Activated gamma-delta T cell treated with Interleukin-2 at 50 U/mL for 16 hours (primary cell): ENCODE results near the gene IGF2R.
"Not testable (repeated sequence)": the region's sequence is repeated elsewhere in the genome, so short reads cannot be mapped to it uniquely, and the experiment has no call there.

Experiments used
- DNase-seq: peaks from one replicate; pipeline ENCODE4 v3.0.0-alpha.2; 2020

IGF2R gene

DNA sequence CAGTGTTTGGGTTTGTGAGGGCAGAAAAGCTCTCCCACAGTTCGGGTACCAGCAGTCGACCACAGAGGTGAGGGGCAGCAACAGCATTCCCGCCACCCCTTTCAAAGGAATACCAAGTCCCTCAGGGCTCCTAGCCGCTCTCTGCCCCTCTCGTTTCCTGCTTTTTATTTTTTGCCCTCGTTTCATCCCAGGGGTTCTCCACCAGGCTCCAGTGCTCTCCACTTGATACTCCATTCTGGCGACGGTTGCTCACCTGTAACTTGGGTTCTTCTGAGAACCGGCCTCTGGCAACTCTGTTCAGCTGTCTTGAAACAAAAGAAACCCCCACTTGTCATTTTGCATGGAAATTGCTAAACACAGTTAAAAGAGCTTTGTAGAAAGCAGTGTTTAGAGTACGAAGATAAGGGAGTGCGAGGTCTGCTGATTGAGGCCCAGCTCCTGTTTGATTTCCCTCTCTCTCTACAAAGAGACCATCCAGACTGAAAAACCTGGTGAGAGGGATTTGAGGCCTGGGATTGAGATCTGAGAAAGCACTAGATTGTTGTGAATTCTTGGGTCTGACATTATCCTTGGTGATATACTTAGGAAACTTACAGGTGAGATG is 28.7 kb downstream of the IGF2R start:
- no peak for DNase-seq

DNA sequence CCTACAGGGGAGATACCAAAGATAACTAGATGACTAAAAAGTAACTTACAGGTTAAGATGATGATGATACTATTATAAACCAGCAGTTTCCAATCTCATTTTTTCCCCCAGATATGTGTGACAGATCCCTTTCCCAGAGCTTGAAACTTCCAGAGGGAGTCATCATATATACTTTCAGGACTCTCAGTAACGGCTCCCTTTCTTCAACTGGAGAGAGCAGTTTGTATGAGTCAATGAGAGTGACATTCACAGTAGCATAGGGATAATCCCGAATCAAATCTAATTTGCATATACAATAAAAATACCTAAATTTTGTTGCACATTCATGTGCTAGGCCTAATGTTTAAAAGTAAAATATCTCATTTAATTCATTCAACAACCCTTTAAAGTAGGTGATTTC is 29.7 kb downstream of the IGF2R start:
- no peak for DNase-seq

DNA sequence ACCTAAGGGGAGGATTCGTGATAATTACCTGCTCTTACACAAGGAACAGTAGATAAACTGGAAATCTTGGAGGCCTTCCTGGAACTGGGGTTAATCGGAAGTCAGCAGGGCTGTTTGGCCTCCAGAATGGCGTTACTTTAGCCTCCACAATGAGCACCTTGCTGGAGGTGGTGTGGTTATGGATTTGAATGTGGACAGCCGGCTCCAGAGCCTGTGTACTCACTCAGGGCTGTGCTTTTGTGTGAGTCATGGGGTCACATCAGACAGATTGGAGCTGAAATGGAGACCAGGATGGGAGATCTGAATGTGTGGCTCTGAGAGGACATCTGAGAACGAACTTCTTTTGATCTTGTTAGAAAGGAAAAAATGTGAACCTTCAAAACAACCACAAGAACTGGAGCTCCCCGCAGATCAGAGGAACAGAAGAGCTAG is 30.4 kb downstream of the IGF2R start:
- DNase-seq: no peak

DNA sequence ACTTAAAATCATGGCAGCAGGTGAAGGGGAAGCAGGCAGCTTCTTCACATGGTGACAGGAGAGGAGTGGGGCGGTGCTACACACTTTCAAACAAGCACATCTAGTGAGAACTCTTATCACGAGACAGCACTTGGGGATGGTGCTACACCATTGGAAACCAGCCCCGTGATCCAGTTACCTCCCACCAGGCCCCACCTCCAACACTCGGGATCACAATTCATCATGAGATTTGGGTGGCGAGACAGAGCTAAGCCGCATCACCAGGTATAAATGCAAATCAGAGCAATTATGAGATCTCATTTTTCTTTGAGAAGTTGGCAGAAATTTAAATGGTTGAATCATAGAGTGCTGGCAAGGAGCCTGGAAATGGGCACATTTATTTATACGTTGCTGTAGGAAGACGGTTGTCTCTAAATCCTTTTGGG is 31.4 kb downstream of the IGF2R start:
- DNase-seq: no peak

DNA sequence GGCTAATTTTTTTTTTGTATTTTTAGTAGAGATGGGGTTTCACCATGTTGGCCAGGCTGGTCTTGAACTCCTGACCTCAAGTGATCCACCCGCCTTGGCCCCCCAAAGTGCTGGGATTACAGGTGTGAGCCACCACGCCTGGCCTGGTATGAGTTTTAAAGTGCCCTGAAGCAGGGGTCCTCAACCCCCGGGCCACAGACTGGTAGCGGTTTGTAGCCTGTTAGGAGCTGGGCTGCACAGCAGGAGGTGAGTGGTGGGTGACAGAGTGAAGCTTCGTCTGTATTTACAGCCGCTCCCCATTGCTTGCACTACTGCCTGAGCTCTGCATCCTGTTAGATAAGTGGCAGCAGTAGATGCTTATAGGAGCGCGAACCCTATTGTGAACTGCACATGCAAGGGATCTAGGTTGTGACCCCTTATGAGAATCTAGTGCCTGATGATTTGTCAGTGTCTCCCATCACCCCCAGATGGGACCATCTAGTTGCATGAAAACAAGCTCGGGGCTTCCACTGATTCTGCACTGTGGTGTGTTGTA is 32.1 kb downstream of the IGF2R start:
- DNase-seq: not testable (repeated sequence)

DNA sequence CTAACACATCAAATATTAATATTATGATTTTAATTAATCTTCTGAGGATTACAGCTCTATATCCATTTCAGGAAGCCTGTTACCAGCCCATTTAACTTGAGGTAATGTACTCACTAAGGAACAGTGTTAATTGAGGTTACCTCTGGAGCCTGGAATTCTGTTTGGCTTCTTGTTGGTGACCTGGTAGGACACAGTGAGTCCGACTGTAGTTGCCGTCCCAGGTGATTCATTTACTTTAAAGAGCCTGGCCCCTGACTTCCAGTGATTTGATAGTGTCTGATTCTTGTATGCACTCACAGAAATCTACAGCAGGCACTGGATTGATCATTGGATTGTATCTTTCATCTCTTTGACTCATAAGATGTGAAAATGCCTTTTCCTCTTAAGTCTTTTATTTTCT is 34.0 kb downstream of the IGF2R start:
- no peak for DNase-seq

DNA sequence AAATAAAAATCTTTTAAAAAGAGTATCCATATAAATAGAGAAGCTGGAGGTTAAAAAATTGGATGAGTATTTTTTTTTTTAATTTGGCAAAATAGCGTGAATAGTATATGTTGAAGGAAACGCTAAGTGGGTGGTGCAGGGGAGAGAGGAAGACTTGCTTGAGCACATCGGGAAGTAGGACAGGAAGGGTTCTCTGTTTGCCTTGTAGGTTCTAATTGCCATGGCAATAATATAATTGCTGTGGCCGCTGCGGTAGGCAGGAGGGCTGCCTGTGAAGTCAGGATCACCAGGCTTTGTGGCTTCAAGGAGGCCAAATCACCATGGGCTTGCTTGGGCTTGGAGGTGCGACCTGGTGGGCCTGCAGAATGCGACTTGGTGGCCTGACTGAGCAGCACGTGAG is 35.1 kb downstream of the IGF2R start:
- no peak for DNase-seq

DNA sequence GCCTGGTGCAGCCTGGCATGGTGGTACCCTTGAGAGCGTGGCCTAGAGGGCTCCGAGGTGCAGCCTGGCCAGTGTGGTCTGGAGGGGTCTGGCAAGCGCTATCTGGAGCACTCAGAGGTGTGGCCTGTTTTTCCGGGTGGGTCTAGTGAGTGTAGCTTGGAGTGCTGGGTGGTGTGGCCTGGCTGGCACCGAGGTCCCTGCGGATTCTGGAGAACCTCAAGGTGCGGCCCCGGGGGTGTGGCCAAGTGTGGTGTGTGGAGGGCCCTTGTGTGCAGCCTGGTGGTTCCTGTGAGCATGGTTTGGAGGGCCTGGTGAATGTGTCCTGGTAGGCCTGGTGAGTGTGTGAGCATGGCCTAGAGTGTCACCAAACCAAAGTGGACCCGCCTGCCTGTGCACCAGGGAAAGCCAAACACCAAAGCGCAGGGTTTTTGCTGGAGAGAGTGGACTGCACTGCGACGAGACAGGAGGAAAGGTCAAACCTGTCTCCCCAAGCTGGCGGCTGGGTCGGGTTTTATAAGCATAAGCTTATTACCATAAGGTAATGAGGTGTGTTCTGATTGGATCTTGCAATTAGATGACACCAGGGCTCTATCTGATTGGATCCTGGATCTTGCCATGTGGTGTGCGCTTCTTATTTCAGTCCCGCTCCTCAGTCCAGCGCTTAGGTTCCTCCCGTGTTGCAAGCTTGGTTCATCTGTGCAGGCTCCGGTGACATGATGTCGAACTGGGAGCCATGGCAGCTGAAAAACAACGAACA is 35.7 kb downstream of the IGF2R start:
- no peak for DNase-seq

DNA sequence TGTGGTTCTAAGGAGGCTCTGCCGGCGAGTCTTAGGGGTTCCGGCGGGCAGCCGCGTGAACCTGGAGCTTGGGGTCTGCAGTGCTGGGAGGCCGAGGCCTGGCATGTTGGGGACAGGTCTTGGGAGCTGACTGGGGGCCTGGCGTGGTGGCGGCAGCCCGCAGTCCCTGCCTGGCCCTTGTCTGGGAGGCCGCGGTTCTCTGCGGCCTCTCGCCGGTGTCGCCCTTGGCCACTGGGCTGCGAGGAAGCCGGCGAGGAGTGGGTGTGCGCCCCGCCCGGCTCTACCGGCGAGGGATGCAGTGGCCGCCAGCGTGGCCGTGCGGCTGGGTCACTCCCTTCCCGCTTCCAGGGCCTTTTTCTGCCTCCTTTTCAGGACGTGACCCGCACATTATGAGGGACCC is 36.3 kb downstream of the IGF2R start:
- no peak for DNase-seq

DNA sequence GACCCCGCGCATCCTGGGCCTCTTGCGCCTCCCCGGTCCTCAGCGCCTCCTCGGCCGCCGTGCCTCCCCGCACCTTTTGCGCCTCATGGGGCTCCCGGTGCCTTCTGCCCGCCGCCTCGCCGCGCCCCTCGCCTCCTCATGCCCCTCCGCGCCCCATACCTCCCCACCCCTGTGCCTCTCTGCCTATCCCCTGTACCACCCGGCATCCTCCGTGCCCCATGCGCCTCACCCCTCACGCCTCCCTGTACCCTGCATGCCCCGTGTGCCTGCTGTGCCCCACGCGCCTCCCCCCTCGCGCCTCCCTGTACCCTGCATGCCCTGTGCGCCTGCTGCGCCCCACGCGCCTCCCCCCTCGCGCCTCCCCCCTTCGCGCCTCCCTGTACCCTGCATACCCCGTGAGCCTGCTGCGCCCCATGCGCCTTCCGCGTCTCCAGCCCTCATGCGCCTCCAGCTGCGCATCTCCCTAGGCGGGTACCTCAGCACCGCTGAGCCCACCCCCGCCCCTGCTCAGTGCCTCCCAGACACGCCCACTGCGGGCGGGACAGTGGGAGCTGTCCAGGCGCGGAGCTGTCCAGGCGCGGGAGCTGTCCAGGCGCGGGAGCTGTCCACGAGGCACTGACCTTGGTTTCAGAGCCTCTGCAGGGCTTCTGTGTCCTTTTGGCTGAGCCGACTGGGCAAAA is 37.1 kb downstream of the IGF2R start:
- no peak for DNase-seq

DNA sequence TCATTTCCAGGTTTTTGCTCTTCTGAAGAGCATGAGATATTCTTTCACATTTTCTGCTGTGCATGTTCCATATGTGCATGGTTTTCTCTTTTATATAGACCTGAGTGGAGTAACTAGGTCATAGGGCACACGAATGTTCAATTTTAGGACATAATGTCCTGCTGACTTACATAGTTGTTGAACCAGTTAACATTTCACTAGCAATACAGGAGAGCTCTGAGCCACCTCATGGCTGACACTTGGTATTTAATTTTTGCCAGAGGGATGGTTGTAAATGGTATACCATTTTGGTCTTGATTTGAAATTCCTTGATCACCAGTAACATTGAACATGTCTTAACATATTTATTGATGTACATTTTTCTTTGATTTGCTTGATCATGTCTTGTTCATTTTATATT is 38.3 kb downstream of the IGF2R start:
- DNase-seq: no peak

DNA sequence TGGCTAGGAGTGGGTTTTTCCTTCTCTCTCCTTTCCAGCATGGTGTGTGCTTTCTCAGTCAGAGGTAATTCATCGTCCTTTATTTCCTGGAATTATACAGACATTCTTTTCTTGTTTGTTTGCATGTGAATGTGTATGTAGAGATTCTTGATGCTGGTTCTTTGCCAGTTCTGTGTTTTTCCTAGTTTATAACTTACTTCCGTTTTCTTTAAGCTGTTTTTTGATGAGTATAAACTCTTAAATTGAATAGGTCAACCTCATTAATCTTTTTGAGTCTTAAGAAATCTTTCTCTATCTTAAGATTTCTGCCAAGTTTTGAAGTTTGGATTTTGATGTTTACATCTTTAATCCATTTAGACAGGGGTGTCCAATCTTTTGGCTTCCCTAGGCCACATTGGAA is 38.7 kb downstream of the IGF2R start:
- DNase-seq: no peak

DNA sequence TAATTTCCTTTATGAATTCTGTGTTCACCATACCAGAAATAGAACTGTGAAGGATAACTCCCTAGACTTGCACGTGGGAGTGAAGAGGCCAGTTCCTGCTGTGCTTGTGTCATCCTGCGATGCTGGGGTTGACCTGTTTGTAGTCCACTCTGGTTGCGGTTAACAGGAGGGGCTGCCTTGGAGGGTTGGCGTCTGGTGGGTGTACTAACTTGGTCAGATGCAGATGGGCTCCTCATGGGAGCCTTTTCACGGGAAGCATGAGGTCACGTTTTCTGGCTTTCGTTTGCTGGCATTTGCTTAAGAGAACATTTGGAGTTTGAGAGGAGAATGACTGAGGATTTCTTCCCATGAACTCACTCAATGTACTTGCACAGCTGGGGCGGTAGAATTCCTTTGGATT is 41.2 kb downstream of the IGF2R start:
- no peak for DNase-seq

DNA sequence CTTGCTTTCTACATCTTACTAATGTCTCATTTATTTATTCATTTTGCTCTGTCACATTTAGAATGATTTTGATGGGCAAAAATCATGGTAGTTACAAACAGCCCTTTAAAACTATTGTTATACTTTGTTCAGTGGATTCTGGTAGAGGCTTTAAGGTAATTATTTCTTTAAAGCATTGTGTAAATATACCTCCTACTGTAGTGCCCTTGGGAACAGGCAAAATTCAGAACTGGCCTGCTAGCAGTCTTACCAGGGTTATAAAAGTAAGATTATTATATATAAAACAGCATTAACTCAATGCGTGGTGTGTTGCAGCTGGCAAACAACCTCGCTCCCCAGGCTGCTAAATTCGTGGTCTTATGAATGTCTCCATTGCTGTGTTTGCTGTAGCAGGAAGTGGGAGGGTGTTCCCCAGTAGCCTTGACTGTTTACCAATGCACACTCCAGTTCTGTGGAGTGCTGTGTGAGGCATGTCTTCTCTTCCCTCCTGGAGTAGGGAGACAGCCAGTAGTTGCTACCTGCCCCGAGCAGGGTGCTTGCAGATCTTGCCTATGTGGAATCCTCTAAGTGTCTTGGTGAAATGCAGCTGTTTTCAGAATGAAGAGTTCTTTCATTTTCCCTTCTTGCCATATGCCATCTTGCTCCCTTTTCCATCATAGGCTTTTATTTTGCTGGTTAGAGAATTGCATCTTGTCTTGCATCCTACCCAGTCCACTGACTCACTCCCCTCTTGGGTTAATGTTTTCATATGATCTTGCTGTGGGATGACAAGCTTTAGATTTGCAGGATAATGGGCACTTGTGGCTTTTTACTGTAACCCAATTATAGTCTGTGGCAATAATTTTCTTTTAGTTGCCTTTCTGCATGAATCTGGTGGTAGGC is 45.3 kb downstream of the IGF2R start:
- DNase-seq: peak; percentile 21

DNA sequence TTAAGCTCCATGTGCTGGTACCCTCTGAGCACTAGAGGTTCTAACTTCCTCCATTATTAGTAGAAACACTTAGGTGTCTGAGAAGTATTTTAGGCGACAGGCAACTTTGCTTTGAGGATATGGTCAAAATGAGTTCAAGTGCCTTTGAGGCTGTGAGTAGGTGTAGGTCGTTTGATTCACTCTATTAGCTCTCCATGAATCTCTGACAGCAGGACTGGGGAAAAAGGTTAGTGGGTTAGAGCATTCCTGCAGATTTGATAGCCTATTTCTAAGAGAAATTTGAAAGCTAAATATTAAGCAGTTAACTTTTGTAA is 45.9 kb downstream of the IGF2R start:
- no peak for DNase-seq

DNA sequence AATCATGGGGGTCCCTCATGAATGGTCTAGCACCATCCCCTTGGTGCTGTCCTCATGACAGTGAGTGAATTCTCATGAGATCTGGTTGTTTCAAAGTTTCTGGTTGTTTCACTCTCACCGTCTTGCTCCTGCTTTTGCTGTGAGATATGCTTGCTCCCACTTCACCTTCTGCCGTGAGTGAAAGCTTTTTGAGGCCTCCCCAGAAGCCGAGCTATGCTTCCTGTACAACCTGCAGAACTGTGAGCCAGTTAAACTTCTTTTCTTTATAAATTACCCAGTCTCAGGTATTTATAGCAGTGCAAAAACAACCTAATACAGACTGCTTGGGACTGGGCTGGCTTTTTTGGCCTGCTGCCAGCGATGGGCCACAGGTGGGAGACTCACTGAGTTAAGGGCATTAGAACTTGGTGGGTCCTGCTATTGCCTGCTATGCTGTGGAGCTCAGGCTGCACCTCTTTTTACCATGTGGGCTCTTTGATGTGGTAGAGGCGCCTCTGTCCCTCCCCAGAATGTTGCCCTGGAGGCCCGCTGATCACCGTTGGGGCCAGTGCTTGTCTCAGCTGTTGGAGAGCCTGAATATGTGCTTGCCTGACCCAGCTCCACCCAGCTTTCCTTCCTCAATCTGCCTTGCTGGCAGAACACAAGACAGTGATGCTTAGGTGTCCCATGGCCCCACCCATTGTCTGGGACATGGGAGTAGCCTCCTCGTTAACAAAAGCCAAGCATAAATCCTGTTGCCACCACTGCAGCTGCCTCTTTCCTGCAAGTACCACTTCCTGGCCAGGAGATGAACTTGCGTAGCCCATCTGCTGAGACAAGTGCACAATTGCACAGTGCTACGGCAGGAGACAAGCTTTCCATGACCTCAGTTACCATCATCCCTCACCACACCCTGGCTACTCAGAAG is 47.1 kb downstream of the IGF2R start:
- peak; percentile 41 for DNase-seq

DNA sequence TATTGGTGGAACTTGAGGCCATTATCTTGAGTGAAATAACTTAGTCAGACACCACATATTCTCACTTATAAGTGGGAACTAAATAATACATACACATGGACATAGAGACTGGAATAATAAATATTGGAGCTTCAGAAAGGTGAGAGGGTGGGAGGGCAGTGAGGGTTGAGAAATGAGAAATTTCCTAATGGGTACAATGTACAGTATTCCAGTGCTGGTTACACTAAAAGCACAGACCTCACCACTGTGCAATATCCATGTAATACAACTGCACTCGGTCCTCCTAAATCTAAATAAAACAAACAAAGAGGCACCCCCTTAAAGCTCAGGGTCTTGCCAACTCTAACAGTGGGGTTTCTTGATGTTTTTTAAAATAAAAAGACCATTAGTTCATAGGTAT is 53.2 kb downstream of the IGF2R start:
- no peak for DNase-seq

DNA sequence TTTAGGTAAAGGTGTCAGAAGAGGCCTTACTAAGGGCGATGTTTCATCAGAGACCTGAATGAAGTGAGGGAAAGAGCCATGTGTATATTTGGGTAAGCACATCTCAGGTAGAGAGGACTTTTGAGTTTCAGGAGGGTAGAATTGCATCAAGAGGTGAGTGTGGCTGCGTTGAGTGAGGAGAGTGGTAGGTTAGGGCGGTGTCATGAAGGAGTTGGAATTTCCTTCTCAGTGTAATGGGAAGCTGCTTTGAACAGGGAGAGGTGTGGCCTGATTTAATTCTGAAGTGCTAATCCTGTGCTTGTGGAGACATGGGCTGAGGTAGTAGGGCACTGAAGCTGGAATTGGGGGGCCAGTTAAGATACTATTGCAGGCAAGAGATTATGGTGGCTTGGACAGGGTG is 53.9 kb downstream of the IGF2R start:
- no peak for DNase-seq

DNA sequence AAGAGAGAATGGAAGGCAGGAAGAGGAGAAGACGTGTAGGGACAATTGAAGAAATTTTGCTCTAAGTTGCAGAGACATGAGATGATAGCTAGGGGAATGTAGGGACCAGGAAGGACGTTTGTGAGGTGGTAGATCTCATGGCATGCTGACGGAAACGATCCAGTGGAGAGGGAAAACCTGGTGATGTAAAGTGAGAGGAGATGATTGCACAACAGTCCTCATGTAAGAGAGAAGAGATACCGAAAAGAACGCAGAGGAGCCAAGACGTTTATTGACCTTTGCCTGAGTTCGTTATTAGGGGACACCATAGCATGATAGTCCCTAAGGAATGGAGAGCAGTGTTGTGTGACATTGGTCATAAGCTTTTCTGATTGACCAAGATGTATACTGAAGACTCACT is 55.3 kb downstream of the IGF2R start:
- no peak for DNase-seq

DNA sequence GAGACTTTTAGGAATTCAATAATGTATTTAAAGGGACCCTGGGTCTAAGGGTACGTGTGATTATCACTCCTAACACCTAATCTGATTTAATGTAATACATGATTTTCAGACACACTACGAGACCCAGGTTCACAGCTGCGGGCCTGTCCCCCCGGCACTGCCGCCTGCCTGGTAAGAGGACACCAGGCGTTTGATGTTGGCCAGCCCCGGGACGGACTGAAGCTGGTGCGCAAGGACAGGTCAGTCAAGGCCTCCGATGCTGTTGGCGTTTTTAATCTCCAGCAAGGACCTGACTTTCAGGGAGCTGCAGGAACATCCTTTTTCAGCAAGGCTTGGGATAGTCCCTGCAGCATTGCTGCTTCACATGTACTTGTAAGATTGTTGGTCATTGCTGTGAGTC is 58.2 kb downstream of the IGF2R start:
- no peak for DNase-seq

DNA sequence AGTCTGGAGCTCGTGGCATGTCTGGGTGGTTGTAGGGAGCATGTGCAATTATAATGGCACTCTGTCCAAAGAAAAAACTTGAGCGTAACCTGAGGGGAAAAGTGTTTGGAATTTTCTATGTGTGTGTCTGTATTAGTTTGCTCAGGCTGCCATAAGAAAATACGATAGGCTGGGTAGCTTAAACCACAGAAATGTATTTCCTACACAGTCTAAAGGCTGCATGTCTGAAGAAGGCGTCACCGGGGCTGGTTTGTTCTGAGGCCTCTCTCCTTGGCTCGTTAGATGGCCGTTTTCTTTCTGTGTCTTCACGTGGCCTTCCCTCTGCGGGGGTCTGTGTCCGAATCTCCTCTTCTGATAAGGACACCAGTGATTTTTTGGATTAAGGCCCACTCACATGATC is 59.0 kb downstream of the IGF2R start:
- DNase-seq: no peak
